GM12878 (cell line): Measurements from ENCODE around the gene PFKP. TPM values are rescaled to one million over a fixed set of nuclear protein-coding genes. Genes with fewer than 3 reads are reported as not detected.

Experiments
- ATF7 ChIP-seq: fragments of 450-650 bp; IDR thresholded peaks from 2 replicates; pipeline ENCODE4 v1.6.1; 2016; ENCODE audit warnings: low read depth, mild to moderate bottlenecking
- CBFB ChIP-seq: IDR thresholded peaks from 2 replicates; pipeline ENCODE4 v1.6.1; 2016; ENCODE audit warnings: antibody characterized with exemption, low read depth
- CEBPZ ChIP-seq: fragments of 150-350 bp; IDR thresholded peaks from 2 replicates; pipeline ENCODE4 v1.6.1; 2016; ENCODE audit warnings: low read depth, low read length
- CREB1 ChIP-seq: IDR thresholded peaks from 2 replicates; pipeline ENCODE4 v1.6.1; 2012; ENCODE audit warnings: low read depth, mild to moderate bottlenecking, inconsistent platforms
- IRF5 ChIP-seq: fragments of 450-650 bp; IDR thresholded peaks from 2 replicates; pipeline ENCODE4 v1.6.1; 2017; ENCODE audit warnings: borderline replicate concordance
- MAX ChIP-seq: IDR thresholded peaks from 2 replicates; pipeline ENCODE4 v1.6.1; 2012; ENCODE audit warnings: low read depth, low read length, improper control_type of control experiment
- MEF2A ChIP-seq: IDR thresholded peaks from 2 replicates; pipeline ENCODE4 v1.6.1; 2011; ENCODE audit warnings: low read depth, mild to moderate bottlenecking, low read length, moderate library complexity; ENCODE audit not compliant: insufficient read depth
- MEF2B ChIP-seq: fragments of 450-650 bp; IDR thresholded peaks from 2 replicates; pipeline ENCODE4 v1.6.1; 2018; ENCODE audit warnings: mild to moderate bottlenecking, moderate library complexity; ENCODE audit not compliant: partially characterized antibody, poor library complexity, severe bottlenecking
- PKNOX1 ChIP-seq: fragments of 450-650 bp; IDR thresholded peaks from 2 replicates; pipeline ENCODE4 v1.6.1; 2016; ENCODE audit warnings: mild to moderate bottlenecking
- RAD51 ChIP-seq: fragments of 450-650 bp; IDR thresholded peaks from 2 replicates; pipeline ENCODE4 v1.6.1; 2016; ENCODE audit warnings: moderate library complexity, mild to moderate bottlenecking, inconsistent platforms
- RCOR1 ChIP-seq: conservative IDR thresholded peaks from 2 replicates; pipeline ENCODE4 v1.6.1; 2012; ENCODE audit warnings: low read depth, low read length, improper control_type of control experiment
- RELA ChIP-seq: fragments of 450-650 bp; IDR thresholded peaks from 2 replicates; pipeline ENCODE4 v1.8.0; 2014; ENCODE audit warnings: borderline replicate concordance; ENCODE audit not compliant: partially characterized antibody
- RFX5 ChIP-seq: IDR thresholded peaks from 2 replicates; pipeline ENCODE4 v1.6.1; 2011; ENCODE audit warnings: low read depth, low read length, improper control_type of control experiment
- SUPT20H ChIP-seq: IDR thresholded peaks from 2 replicates; pipeline ENCODE4 v1.6.1; 2011; ENCODE audit warnings: low read depth, mild to moderate bottlenecking, low read length, moderate library complexity, borderline replicate concordance; ENCODE audit not compliant: control insufficient read depth
- TAF1 ChIP-seq: IDR thresholded peaks from 2 replicates; pipeline ENCODE4 v1.6.1; 2011; ENCODE audit warnings: mild to moderate bottlenecking, low read depth, low read length, borderline replicate concordance
- ZBTB4 ChIP-seq: fragments of 450-650 bp; formaldehyde crosslinking; IDR thresholded peaks from 2 replicates; pipeline ENCODE4 v1.4.0; 2022; ENCODE audit warnings: mild to moderate bottlenecking, moderate library complexity
- ZNF274 ChIP-seq: IDR thresholded peaks from one replicate; pipeline ENCODE4 v1.8.0; 2011; ENCODE audit not compliant: insufficient read length, insufficient read depth
- ZZZ3 ChIP-seq: IDR thresholded peaks from 2 replicates; pipeline ENCODE4 v1.6.1; 2011; ENCODE audit warnings: low read depth; ENCODE audit not compliant: control insufficient read depth, insufficient read length
- polyA plus RNA-seq, 11 experiments: library from polyadenylated mRNA; depleted of rRNA in 4 of 11; unstranded in 6 of 11; stranded (reverse) in 5 of 11; fragments of >200 nt; fragmentation: Nextera tagmentation in 4 of 11; fragmentation: Illumina TruSeq in 1 of 11; extraction: Ambion mirVana in 4 of 11; extraction: Trizol in 1 of 11; gene quantifications; 1 replicate in 1 of 11; 2 replicates in 10 of 11; pipeline versions ENCODE4 v1.2.1 to v1.2.3, GENCODE V29; 2011 to 2016; ENCODE audit warnings: inconsistent platforms in 2 of 11, missing spikeins in 2 of 11, low read depth in 1 of 11
- total RNA-seq, 4 experiments: library from RNA; depleted of rRNA in 3 of 4; stranded (reverse); fragments of >200 nt in 3 of 4; fragmentation: Illumina TruSeq in 1 of 4; extraction: Trizol in 1 of 4; gene quantifications; 2 replicates each; pipeline versions ENCODE4 v1.2.1 to v1.2.3, GENCODE V29; 2013 to 2021

PFKP gene
- total and polyA plus RNA-seq, 10 of the 15 experiments (the other 5 are each of a cell fraction or from before 2014, with no cell fraction given): 27.0 to 145 (median 95.7) TPM

GRCh38 chr10:3090914-3091787 is 23.8 kb downstream of the PFKP start (continued):
- TF ChIP-seq CEBPZ (no peak), SUPT20H (no peak), RELA (no peak), ZBTB4 (no peak), IRF5 (no peak), RCOR1 (no peak), MEF2A (no peak), TAF1 (no peak), RFX5 (no peak), PKNOX1 (no peak), ATF7 (no peak), ZZZ3 (no peak), CBFB (no peak), RAD51 (no peak), MAX (no peak), MEF2B (no peak), ZNF274 (no peak), CREB1 (peak; percentile 62; the same call in 1 of the 2 replicates)
